Measurements from ENCODE around the gene LSM8.
"Not testable (repeated sequence)": the region's sequence is repeated elsewhere in the genome, so short reads cannot be mapped to it uniquely, and the experiment has no call there.

LSM8 gene

GRCh38 chr7:118222591-118222990 is 38.6 kb downstream of the LSM8 start:
- no peak overlapping the region for H3K4me3 ChIP-seq (ENCODE audit: low read depth, low read length)
- DNase-seq: no peak
- no peaks in the 10 kb centered on the region for H3K9me3 ChIP-seq
- no peaks in the 10 kb centered on the region for H3K4me1 ChIP-seq
- no peaks in the 10 kb centered on the region for H3K36me3 ChIP-seq
- peaks cover 3% of the 10 kb centered on the region; the same call in 1 of the 2 replicates for H3K27me3 ChIP-seq
- TF ChIP-seq, protein P1, sequence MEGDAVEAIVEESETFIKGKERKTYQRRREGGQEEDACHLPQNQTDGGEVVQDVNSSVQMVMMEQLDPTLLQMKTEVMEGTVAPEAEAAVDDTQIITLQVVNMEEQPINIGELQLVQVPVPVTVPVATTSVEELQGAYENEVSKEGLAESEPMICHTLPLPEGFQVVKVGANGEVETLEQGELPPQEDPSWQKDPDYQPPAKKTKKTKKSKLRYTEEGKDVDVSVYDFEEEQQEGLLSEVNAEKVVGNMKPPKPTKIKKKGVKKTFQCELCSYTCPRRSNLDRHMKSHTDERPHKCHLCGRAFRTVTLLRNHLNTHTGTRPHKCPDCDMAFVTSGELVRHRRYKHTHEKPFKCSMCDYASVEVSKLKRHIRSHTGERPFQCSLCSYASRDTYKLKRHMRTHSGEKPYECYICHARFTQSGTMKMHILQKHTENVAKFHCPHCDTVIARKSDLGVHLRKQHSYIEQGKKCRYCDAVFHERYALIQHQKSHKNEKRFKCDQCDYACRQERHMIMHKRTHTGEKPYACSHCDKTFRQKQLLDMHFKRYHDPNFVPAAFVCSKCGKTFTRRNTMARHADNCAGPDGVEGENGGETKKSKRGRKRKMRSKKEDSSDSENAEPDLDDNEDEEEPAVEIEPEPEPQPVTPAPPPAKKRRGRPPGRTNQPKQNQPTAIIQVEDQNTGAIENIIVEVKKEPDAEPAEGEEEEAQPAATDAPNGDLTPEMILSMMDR (IDR thresholded peaks at IDR 0.05; ENCODE audit: low read depth, low read length): no peak

DNA sequence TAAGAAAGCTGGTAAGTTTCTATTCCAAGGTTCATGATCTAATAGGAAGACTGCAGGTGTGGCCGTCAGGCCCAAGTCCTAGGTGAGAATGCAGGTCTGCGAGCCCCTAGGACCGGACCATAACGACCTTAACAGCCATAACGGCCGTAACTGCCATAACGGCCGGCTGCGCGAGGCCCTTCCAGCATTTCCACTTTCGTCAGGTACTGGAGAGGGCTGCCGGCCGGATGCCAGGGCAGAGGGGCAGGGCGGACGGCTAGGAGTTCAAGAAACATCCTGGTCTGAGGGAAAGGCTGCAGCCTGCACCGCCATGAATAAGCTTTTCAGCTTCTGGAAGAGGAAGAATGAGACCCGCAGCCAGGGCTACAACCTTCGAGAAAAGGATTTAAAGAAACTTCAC is 40.6 kb downstream of the LSM8 start, which contains the start of gene ANKRD7:
Gene ANKRD7, plus strand, starts transcription at position 184 of the 400 bp plus-strand sequence. Its CDS starts 127 bp downstream, at position 311.
- no peak for DNase-seq
- no peaks in the 10 kb centered on the region for H3K9me3 ChIP-seq
- TF ChIP-seq, protein P1 (IDR thresholded peaks at IDR 0.05; ENCODE audit: low read depth, low read length): no peak
- no peak within 1 kb of the TSS for H3K4me3 ChIP-seq (ENCODE audit: low read depth, low read length)
- no peaks in the 10 kb centered on the region for H3K4me1 ChIP-seq
- peaks cover 3% of the 10 kb centered on the region; the same call in 1 of the 2 replicates for H3K27me3 ChIP-seq
- no peaks in the 10 kb centered on the region for H3K36me3 ChIP-seq

DNA sequence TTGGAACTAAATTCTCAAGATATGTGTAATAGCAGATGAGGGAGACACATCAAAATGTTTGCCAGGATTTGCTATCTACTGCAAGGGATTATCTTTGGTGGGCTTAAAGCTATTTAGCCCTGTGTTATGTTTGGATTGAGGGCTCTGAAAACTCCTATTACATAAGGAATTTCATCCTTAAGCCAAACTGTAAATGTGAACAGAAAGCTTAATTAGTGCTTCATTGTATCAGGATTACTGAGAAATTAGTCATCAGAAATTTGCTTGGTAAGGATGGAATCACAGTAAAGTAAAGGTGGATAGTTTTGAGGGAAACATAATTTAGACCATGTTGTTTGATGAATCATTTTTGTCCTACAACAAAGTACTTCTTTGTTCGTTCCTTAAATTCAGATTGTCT is 48.9 kb downstream of the LSM8 start:
- DNase-seq: no peak
- TF ChIP-seq, protein P1 (IDR thresholded peaks at IDR 0.05; ENCODE audit: low read depth, low read length): no peak
- H3K36me3 ChIP-seq: no peaks in the 10 kb centered on the region

DNA sequence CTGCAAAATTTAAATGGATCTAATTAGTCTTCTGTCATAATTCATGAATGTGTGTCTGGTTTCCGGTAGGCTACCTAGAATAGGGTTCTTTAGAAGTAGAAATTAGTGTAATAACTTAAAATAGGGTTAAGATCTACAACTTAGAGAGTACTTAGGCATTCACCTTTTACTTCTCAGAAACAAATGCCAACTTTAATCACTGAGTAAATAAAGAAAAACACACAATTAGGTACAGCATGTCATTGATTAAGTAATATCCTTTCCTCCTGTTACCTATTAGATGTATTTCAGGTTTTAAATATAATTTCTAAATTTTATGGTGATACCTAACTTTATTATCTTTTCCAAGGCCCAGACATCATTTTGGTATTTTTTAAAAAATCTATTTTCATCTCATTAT is 49.8 kb downstream of the LSM8 start:
- no peaks in the 10 kb centered on the region for H3K36me3 ChIP-seq
- TF ChIP-seq, protein P1 (IDR thresholded peaks at IDR 0.05; ENCODE audit: low read depth, low read length): no peak
- DNase-seq: no peak
- no peaks in the 10 kb centered on the region for H3K9me3 ChIP-seq
- no peaks in the 10 kb centered on the region for H3K27me3 ChIP-seq
- H3K4me1 ChIP-seq: no peaks in the 10 kb centered on the region
- H3K4me3 ChIP-seq (ENCODE audit: low read depth, low read length): no peak overlapping the region

More for the DNA sequence above, 48.9 kb downstream of the LSM8 start:
- no peaks in the 10 kb centered on the region for H3K9me3 ChIP-seq
- H3K27me3 ChIP-seq: no peaks in the 10 kb centered on the region
- H3K4me1 ChIP-seq: no peaks in the 10 kb centered on the region
- H3K4me3 ChIP-seq (ENCODE audit: low read depth, low read length): no peak overlapping the region

DNA sequence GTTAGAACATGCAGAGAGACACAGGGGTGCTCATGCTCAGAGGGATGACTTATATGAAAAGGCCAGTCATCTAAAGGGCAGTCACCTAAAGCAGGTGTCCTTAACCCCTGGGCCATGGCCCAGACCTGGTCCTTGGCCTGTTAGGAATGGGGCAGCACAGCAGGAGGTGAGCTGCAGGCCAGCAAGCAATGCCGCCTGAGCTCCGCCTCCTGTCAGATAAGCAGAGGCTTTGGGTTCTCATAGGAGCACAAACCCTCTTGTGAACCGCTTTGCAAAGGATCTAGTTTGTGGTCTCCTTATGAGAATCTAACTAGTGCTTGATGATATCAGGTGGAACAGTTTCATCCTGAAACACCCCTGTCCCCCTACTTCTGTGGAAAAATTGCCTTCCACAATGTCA is 55.0 kb downstream of the LSM8 start:
- Histone ChIP-seq H3K27me3 (no peaks in the 10 kb centered on the region), H3K9me3 (no peaks in the 10 kb centered on the region), H3K4me3 (ENCODE audit: low read depth, low read length) (no peak overlapping the region), H3K4me1 (no peaks in the 10 kb centered on the region), H3K36me3 (no peaks in the 10 kb centered on the region)
- DNase-seq: no peak
- TF ChIP-seq, protein P1 (IDR thresholded peaks at IDR 0.05; ENCODE audit: low read depth, low read length): no peak

GRCh38 chr7:118240320-118240719 is 56.4 kb downstream of the LSM8 start:
- not testable (repeated sequence) for H3K9me3 ChIP-seq, DNase-seq

More at GRCh38 chr7:118240320-118240719, 56.4 kb downstream of the LSM8 start:
- H3K27me3 ChIP-seq; H3K4me1 ChIP-seq; H3K36me3 ChIP-seq; H3K4me3 ChIP-seq (ENCODE audit: low read depth, low read length): not testable (repeated sequence)
